Caco-2 (cell line): ENCODE measurements around the gene CDKN2AIPNL. TPM values are rescaled to one million over a fixed set of nuclear protein-coding genes. Genes with fewer than 3 reads are reported as not detected.

Source experiments
- BruUV-seq: library from RNA; stranded (reverse); fragments of 400-500 nt; replicated peaks from 2 replicates; lab custom pipeline; 2021; lab: Mats Ljungman, UMichigan
- CTCF ChIA-PET: fragments of 300-600 bp; sonication (Branson Sonifier 250); formaldehyde crosslinking; loops from one replicate; lab custom pipeline; 2022; ENCODE audit warnings: antibody characterized with exemption; lab: Charles Lee
- POLR2A ChIA-PET: fragments of 300-600 bp; sonication (Branson Sonifier 250); formaldehyde crosslinking; loops from one replicate; lab custom pipeline; 2022; ENCODE audit warnings: antibody characterized with exemption; lab: Charles Lee
- DNase-seq, 2 experiments: peaks; one replicate each; pipeline versions ENCODE4 v3.0.0 to v3.0.0-alpha.2; 2020 to 2022
- H3K27me3 ChIP-seq: replicated peaks from 2 replicates; pipeline ENCODE4 v1.6.0; 2011; ENCODE audit warnings: low read length; ENCODE audit not compliant: control insufficient read depth, insufficient read depth
- H3K36me3 ChIP-seq: 2 replicates; pipeline ENCODE4 v1.5.1; 2011; ENCODE audit warnings: low read length; ENCODE audit not compliant: control insufficient read depth, insufficient read depth
- H3K4me1 ChIP-seq: fragments of 250-450 bp; sonication (Bioruptor Pico); 2 replicates; pipeline ENCODE4 v1.5.1; 2020; ENCODE audit warnings: mild to moderate bottlenecking
- H3K4me3 ChIP-seq: 2 replicates; pipeline ENCODE4 v1.5.1; 2011; ENCODE audit warnings: low read depth, mild to moderate bottlenecking, control low read depth, low read length
- H3K9me3 ChIP-seq: fragments of 250-450 bp; sonication (Bioruptor Pico); 2 replicates; pipeline ENCODE4 v1.5.1; 2020; ENCODE audit warnings: mild to moderate bottlenecking, moderate library complexity
- H3K27ac Mint-ChIP-seq: one replicate; pipeline ENCODE4 v1.8.0; 2022; ENCODE audit warnings: mixed read lengths; ENCODE audit not compliant: unreplicated experiment
- H3K27me3 Mint-ChIP-seq: one replicate; pipeline ENCODE4 v1.8.0; 2022; ENCODE audit warnings: mixed read lengths; ENCODE audit not compliant: insufficient read depth, unreplicated experiment
- H3K36me3 Mint-ChIP-seq: one replicate; pipeline ENCODE4 v1.8.0; 2022; ENCODE audit warnings: mild to moderate bottlenecking, mixed read lengths; ENCODE audit not compliant: insufficient read depth, unreplicated experiment
- H3K4me1 Mint-ChIP-seq: one replicate; pipeline ENCODE4 v1.8.0; 2022; ENCODE audit warnings: low read depth, mixed read lengths; ENCODE audit not compliant: unreplicated experiment
- H3K4me3 Mint-ChIP-seq: one replicate; pipeline ENCODE4 v1.8.0; 2022; ENCODE audit warnings: mild to moderate bottlenecking, moderate library complexity, mixed read lengths; ENCODE audit not compliant: unreplicated experiment
- H3K9me3 Mint-ChIP-seq: one replicate; pipeline ENCODE4 v1.8.0; 2022; ENCODE audit warnings: mixed read lengths; ENCODE audit not compliant: unreplicated experiment
- CTCF ChIP-seq, 2 experiments: fragments of 200-600 bp in 1 of 2; IDR thresholded peaks; 1 replicate in 1 of 2; 2 replicates in 1 of 2; pipeline versions ENCODE4 v1.5.1 to v1.8.0; 2011 to 2022; ENCODE audit warnings: antibody characterized with exemption in 1 of 2, control low read depth in 1 of 2, inconsistent platforms in 1 of 2, low read depth in 1 of 2, low read length in 1 of 2, mild to moderate bottlenecking in 1 of 2, moderate library complexity in 1 of 2; ENCODE audit not compliant: insufficient read depth in 1 of 2, severe bottlenecking in 1 of 2, unreplicated experiment in 1 of 2
- intact Hi-C: fragments of 100-400 bp; cut with micrococcal nuclease; formaldehyde crosslinking; loops from one replicate; pipeline ENCODE4 v1.10.0; 2022; ENCODE audit not compliant: unreplicated experiment
- total RNA-seq: library from RNA; stranded (reverse); gene quantifications from 2 replicates; pipeline ENCODE4 v1.2.3, GENCODE V29; 2022

CDKN2AIPNL gene
- total RNA-seq, 1 experiment from 2014 or later, result 53.2 TPM

DNA sequence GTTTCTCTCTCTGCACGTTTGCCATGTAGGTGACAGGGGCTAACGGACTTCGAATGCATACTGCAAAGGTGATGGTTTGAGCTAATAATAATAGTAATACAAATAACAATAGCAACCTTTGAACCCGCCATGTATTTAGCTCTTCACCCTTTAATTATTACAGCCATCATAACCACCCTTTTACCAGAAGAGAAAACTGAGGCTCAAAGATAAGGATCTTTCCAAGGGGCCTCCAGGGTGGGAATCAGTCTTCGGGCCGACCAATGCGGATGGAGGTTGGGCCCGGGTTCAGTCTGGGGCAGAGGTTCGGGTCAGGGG lies 494 bp downstream of the CDKN2AIPNL start:
- H3K9me3 Mint-ChIP-seq, result no peaks in the 10 kb centered on the region
- Histone ChIP-seq H3K27me3 (no peaks in the 10 kb centered on the region), H3K9me3 (no peaks in the 10 kb centered on the region), H3K4me1 (peaks cover 42% of the 10 kb centered on the region), H3K4me3 (peak overlapping the region; percentile 83), H3K36me3 (peaks cover 1% of the 10 kb centered on the region; the same call in 1 of the 2 replicates)
- ChIA-PET POLR2A (interaction anchor here (0.6 to 1.8 kb wide), 5 partner anchors 17 to 116 kb away, joined by 4 to 10 read pairs (median 5); no protein-coding TSS in a partner anchor), CTCF (interaction anchor here (0.7 to 2.5 kb wide), 12 partner anchors 25 to 396 kb away, joined by 3 to 10 read pairs (median 3); partner anchors contain the start of gene JADE2)
- H3K4me3 Mint-ChIP-seq, result peak overlapping the region; percentile 98
- no peak for TF ChIP-seq CTCF (IDR thresholded peaks at IDR 0.05; ENCODE audit: insufficient read depth in 1 of 2, low read depth in 1 of 2, low read length in 1 of 2, severe bottlenecking in 1 of 2, unreplicated experiment in 1 of 2)
- DNase-seq, result no peak
- intact Hi-C loops, result loop anchor here (1.0 kb wide), 2 partner anchors 101 to 116 kb away; no protein-coding TSS in a partner anchor
- peak overlapping the region; percentile 35 for H3K27ac Mint-ChIP-seq
- no peaks in the 10 kb centered on the region for H3K27me3 Mint-ChIP-seq
- H3K4me1 Mint-ChIP-seq, result peaks cover 9% of the 10 kb centered on the region
- H3K36me3 Mint-ChIP-seq, result peaks cover 36% of the 10 kb centered on the region
- TSS peak; percentile 66 for BruUV-seq

DNA sequence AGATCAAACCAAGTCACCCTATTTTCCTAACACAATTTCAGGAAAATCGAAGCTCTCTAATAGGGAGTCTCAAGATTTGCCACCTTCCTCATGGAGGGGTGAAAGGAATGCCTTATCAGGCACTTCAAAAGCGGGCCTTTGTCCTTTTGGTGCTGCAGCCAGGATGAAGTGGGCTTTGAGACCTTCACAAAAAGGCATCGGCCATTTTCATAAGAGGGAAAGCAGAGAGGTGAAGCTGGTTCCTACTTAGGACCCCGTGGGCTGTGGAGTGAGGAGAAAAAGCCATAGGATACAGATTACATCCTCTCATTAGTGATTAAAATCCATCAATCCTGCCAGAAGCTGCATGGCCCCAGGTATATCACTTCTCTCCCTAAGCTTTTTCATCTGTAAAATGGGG lies 859 bp downstream of the CDKN2AIPNL start:
- ChIA-PET POLR2A (interaction anchor here (1.3 to 1.8 kb wide), 3 partner anchors 16 to 114 kb away, joined by 4 to 10 read pairs (median 4); no protein-coding TSS in a partner anchor), CTCF (interaction anchor here (0.7 to 2.5 kb wide), 11 partner anchors 26 to 395 kb away, joined by 3 to 10 read pairs (median 3); partner anchors contain the start of gene JADE2)
- H3K36me3 Mint-ChIP-seq, result peaks cover 36% of the 10 kb centered on the region
- no TSS peak for BruUV-seq
- peaks cover 9% of the 10 kb centered on the region for H3K4me1 Mint-ChIP-seq
- Histone ChIP-seq H3K9me3 (no peaks in the 10 kb centered on the region), H3K4me3 (peak overlapping the region; percentile 83), H3K27me3 (no peaks in the 10 kb centered on the region), H3K4me1 (peaks cover 38% of the 10 kb centered on the region), H3K36me3 (peaks cover 1% of the 10 kb centered on the region; the same call in 1 of the 2 replicates)
- no peak for TF ChIP-seq CTCF (IDR thresholded peaks at IDR 0.05; ENCODE audit: insufficient read depth in 1 of 2, low read depth in 1 of 2, low read length in 1 of 2, severe bottlenecking in 1 of 2, unreplicated experiment in 1 of 2)
- H3K27ac Mint-ChIP-seq, result peak overlapping the region; percentile 35
- H3K27me3 Mint-ChIP-seq, result no peaks in the 10 kb centered on the region
- H3K4me3 Mint-ChIP-seq, result peak overlapping the region; percentile 98
- no peaks in the 10 kb centered on the region for H3K9me3 Mint-ChIP-seq
- intact Hi-C loops, result loop anchor here (1.0 kb wide), 2 partner anchors 101 to 116 kb away; no protein-coding TSS in a partner anchor
- DNase-seq, result no peak

DNA sequence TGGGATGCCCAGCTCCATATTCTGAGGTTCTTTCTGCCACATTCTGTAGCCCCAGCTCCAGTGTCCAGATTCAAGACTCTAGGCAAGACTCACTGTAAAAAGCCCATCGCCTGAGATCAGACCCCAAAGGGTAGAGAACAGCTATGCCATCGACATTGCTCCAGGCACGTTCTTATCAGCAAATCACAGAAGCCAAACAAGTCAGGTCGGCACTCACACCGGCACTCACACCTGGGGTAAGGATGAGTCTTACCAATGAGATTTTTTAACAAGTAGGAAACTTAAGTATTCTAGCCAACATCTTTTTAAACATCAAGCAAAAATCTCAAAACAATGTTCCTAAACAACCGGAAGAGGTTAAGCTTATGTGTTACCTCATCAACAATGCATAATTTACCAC lies 2.4 kb downstream of the CDKN2AIPNL start:
- POLR2A ChIA-PET, result no interaction called here
- BruUV-seq, result TSS peak; percentile 1
- Histone ChIP-seq H3K4me3 (no peak overlapping the region), H3K9me3 (no peaks in the 10 kb centered on the region), H3K36me3 (peaks cover 1% of the 10 kb centered on the region; the same call in 1 of the 2 replicates), H3K27me3 (no peaks in the 10 kb centered on the region), H3K4me1 (peaks cover 23% of the 10 kb centered on the region)
- Mint-ChIP-seq H3K9me3 (no peaks in the 10 kb centered on the region), H3K4me1 (peaks cover 9% of the 10 kb centered on the region), H3K36me3 (peaks cover 43% of the 10 kb centered on the region), H3K27ac (no peak overlapping the region), H3K4me3 (no peak overlapping the region), H3K27me3 (no peaks in the 10 kb centered on the region)
- no peak for TF ChIP-seq CTCF (IDR thresholded peaks at IDR 0.05; ENCODE audit: insufficient read depth in 1 of 2, low read depth in 1 of 2, low read length in 1 of 2, severe bottlenecking in 1 of 2, unreplicated experiment in 1 of 2)
- CTCF ChIA-PET, result interaction anchor here (0.7 kb wide), 1 partner anchor 118 kb away, joined by 3 read pairs; no protein-coding TSS in a partner anchor
- intact Hi-C loops, result no loop called here
- DNase-seq, result no peak
